Ishikawa (cell line): ENCODE data around the gene MAGI2.

ENCODE experiments used
- CEBPB ChIP-seq: IDR thresholded peaks from 2 replicates; pipeline ENCODE4 v1.6.1; 2012
- CREB1 ChIP-seq: IDR thresholded peaks from 2 replicates; pipeline ENCODE4 v1.6.1; 2012; ENCODE audit warnings: low read depth
- EGR1 ChIP-seq: IDR thresholded peaks from 2 replicates; pipeline ENCODE4 v1.6.1; 2012
- EP300 ChIP-seq: IDR thresholded peaks from 2 replicates; pipeline ENCODE4 v1.6.1; 2012; ENCODE audit warnings: borderline replicate concordance
- FOXM1 ChIP-seq: IDR thresholded peaks from 2 replicates; pipeline ENCODE4 v1.6.1; 2012; ENCODE audit warnings: low read depth, borderline replicate concordance
- MAX ChIP-seq: IDR thresholded peaks from 2 replicates; pipeline ENCODE4 v1.6.1; 2012
- NFIC ChIP-seq: IDR thresholded peaks from 2 replicates; pipeline ENCODE4 v1.6.1; 2012
- RAD21 ChIP-seq: IDR thresholded peaks from 2 replicates; pipeline ENCODE4 v1.6.1; 2012; ENCODE audit warnings: low read depth
- REST ChIP-seq: IDR thresholded peaks from 2 replicates; pipeline ENCODE4 v1.6.1; 2012; ENCODE audit warnings: low read depth, mild to moderate bottlenecking
- TAF1 ChIP-seq: IDR thresholded peaks from 2 replicates; pipeline ENCODE4 v1.6.1; 2012; ENCODE audit warnings: low read depth, mild to moderate bottlenecking
- TCF12 ChIP-seq: IDR thresholded peaks from 2 replicates; pipeline ENCODE4 v1.6.1; 2012; ENCODE audit warnings: low read depth
- TEAD4 ChIP-seq: IDR thresholded peaks from 2 replicates; pipeline ENCODE4 v1.6.1; 2012
- USF1 ChIP-seq: IDR thresholded peaks from 2 replicates; pipeline ENCODE4 v1.6.1; 2012
- YY1 ChIP-seq: IDR thresholded peaks from 2 replicates; pipeline ENCODE4 v1.6.1; 2012; ENCODE audit warnings: low read depth
- ZBTB7A ChIP-seq: IDR thresholded peaks from 2 replicates; pipeline ENCODE4 v1.6.1; 2012; ENCODE audit warnings: low read depth

The MAGI2 gene

GRCh38 chr7:79301419-79301818 is 152.0 kb downstream of the MAGI2 start:
- TF ChIP-seq TEAD4 (no peak), NFIC (no peak), FOXM1 (no peak)

GRCh38 chr7:79300573-79300972 is 152.9 kb downstream of the MAGI2 start:
- no peak for TF ChIP-seq EP300
- no peak for TF ChIP-seq USF1
- no peak for TF ChIP-seq MAX
- TF ChIP-seq TCF12: no peak
- no peak for TF ChIP-seq TEAD4
- TF ChIP-seq EGR1: no peak
- TF ChIP-seq FOXM1: no peak
- TF ChIP-seq NFIC: no peak
- TF ChIP-seq YY1: no peak
- no peak for TF ChIP-seq ZBTB7A
- no peak for TF ChIP-seq CEBPB
- no peak for TF ChIP-seq TAF1
- TF ChIP-seq RAD21: no peak
- TF ChIP-seq REST: no peak
- TF ChIP-seq CREB1: no peak

GRCh38 chr7:79298145-79298760 is 155.2 kb downstream of the MAGI2 start:
- peak; percentile 71 for TF ChIP-seq RAD21
- no peak for TF ChIP-seq YY1
- no peak for TF ChIP-seq CREB1

GRCh38 chr7:79296553-79297320 is 156.7 kb downstream of the MAGI2 start:
- TF ChIP-seq TCF12: no peak
- no peak for TF ChIP-seq RAD21
- TF ChIP-seq ZBTB7A: no peak
- no peak for TF ChIP-seq TEAD4
- TF ChIP-seq MAX: no peak
- TF ChIP-seq FOXM1: no peak
- no peak for TF ChIP-seq CREB1
- TF ChIP-seq NFIC: no peak
- no peak for TF ChIP-seq TAF1
- TF ChIP-seq EP300: no peak
- no peak for TF ChIP-seq USF1
- TF ChIP-seq EGR1: no peak

- no peak for TF ChIP-seq EP300
- TF ChIP-seq YY1: no peak
- TF ChIP-seq RAD21: no peak
- TF ChIP-seq TAF1: no peak
- TF ChIP-seq REST: no peak
- TF ChIP-seq FOXM1: no peak
- no peak for TF ChIP-seq TCF12
- no peak for TF ChIP-seq NFIC
- TF ChIP-seq CEBPB: no peak
Observed at GRCh38 chr7:79293655-79294142, 159.8 kb downstream of the MAGI2 start.

- TF ChIP-seq CREB1 (no peak), RAD21 (no peak), TCF12 (no peak), USF1 (no peak), REST (no peak)
Observed at GRCh38 chr7:79292834-79293233, 160.6 kb downstream of the MAGI2 start.
